ENCODE measurements around the gene MYO10. TPM values are rescaled to one million over a fixed set of nuclear protein-coding genes. Genes with fewer than 3 reads are reported as not detected.
"Not testable (repeated sequence)": the region's sequence is repeated elsewhere in the genome, so short reads cannot be mapped to it uniquely, and the experiment has no call there.

MYO10 gene
- total RNA-seq, 2 experiments from 2014 or later = 0.03 to 1.7 TPM

DNA sequence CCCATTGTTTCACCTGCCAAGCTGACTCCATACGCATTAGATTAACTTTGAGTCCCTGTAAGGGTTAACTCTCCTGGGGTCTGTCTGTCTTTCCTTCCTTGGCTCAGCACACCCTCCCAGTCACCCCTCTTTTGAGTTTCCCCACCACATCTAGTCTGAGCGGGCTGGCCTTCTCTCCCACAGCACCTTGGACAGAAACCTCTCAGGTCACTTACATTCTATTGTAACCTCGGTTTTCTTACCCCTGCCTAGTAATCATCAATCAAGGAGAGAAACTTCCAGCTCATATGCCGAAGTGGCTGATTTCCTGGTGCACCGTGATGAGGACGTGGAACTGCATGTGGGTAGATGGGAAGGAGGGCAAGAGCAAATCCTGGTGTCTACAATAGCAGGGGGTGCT is 102.1 kb downstream of the MYO10 start:
- Histone ChIP-seq H2AFZ (ENCODE audit: low read length) (no peak overlapping the region), H3K27ac (ENCODE audit: low read depth, low read length, poor library complexity, severe bottlenecking) (no peak overlapping the region), H3K4me1 (ENCODE audit: insufficient read depth, low read length, poor library complexity, severe bottlenecking) (no peaks in the 10 kb centered on the region), H3K79me2 (ENCODE audit: insufficient read depth, low read depth, low read length) (no peaks in the 10 kb centered on the region), H4K20me1 (ENCODE audit: insufficient read depth, low read length) (no peaks in the 10 kb centered on the region), H3K36me3 (ENCODE audit: insufficient read depth, low read length) (no peaks in the 10 kb centered on the region), H3K9me2 (ENCODE audit: insufficient read depth, low read length) (no peaks in the 10 kb centered on the region), H3K4me3 (ENCODE audit: low read depth, low read length, poor library complexity, severe bottlenecking) (no peak overlapping the region), H3K4me2 (ENCODE audit: low read length) (no peak overlapping the region), H3K9me3 (ENCODE audit: low read length) (no peaks in the 10 kb centered on the region)
- ChIA-PET CTCF (ENCODE audit: unreplicated experiment) (no interaction called here), POLR2A (no interaction called here)
- no TSS peak for BruUV-seq (replicated peaks)
- no peak for TF ChIP-seq EZH2phosphoT487 (IDR thresholded peaks at IDR 0.05; ENCODE audit: borderline replicate concordance, low read depth, low read length)
- no peak for TF ChIP-seq CTCF (conservative IDR thresholded peaks at IDR 0.05; ENCODE audit: low read length)
- intact Hi-C loops (cut with micrococcal nuclease; ENCODE audit: unreplicated experiment) = no loop called here
- DNase-seq (ENCODE audit: low spot score) = no peak

DNA sequence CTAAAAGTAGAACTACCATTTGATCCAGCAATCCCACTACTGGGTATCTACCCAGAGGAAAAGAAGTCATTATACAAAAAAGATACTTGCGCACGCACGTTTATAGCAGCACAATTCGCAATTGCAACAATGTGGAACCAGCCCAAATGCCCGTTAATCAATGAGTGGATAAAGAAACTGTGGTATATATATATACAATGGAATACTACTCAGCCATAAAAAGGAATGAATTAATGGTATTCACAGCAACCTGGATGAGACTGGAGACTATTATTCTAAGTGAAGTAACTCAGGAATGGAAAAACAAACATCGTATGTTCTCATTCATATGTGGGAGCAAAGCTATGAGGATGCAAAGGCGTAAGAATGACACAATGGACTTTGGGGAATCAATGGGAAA is 104.8 kb downstream of the MYO10 start:
- H3K4me1 ChIP-seq (ENCODE audit: insufficient read depth, low read length, poor library complexity, severe bottlenecking); H3K9me2 ChIP-seq (ENCODE audit: insufficient read depth, low read length); CTCF ChIA-PET (ENCODE audit: unreplicated experiment); H4K20me1 ChIP-seq (ENCODE audit: insufficient read depth, low read length); H3K4me2 ChIP-seq (ENCODE audit: low read length); H3K27ac ChIP-seq (ENCODE audit: low read depth, low read length, poor library complexity, severe bottlenecking); H3K36me3 ChIP-seq (ENCODE audit: insufficient read depth, low read length); DNase-seq (ENCODE audit: low spot score); H3K9me3 ChIP-seq (ENCODE audit: low read length); H3K4me3 ChIP-seq (ENCODE audit: low read depth, low read length, poor library complexity, severe bottlenecking); H2AFZ ChIP-seq (ENCODE audit: low read length); intact Hi-C loops (cut with micrococcal nuclease; ENCODE audit: unreplicated experiment); BruUV-seq (replicated peaks); H3K79me2 ChIP-seq (ENCODE audit: insufficient read depth, low read depth, low read length): not testable (repeated sequence)
- POLR2A ChIA-PET = interaction anchor here (0.6 kb wide), 1 partner anchor 815 kb away, joined by 3 read pairs; no protein-coding TSS in a partner anchor

DNA sequence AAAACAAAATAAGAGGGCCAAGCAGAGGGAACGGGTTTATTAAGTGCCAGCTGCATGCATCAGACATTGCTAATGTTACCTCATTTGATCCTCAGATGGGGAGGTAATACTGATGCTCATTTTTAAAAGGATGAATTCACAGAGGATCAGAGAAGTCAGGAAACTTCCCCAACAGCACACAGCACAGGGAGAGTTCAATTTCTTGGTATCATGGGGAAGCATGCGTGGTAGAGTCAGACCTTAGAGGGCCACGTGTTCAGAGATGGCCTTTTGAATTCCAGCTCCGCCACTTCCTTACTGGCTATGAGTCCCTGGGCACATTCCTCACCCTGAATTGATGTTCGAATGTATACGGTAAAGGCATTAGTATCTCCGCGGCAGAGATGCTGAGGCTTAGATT is 108.3 kb downstream of the MYO10 start:
- Histone ChIP-seq H4K20me1 (ENCODE audit: insufficient read depth, low read length) (no peaks in the 10 kb centered on the region), H3K9me2 (ENCODE audit: insufficient read depth, low read length) (no peaks in the 10 kb centered on the region), H3K27ac (ENCODE audit: low read depth, low read length, poor library complexity, severe bottlenecking) (no peak overlapping the region), H3K4me3 (ENCODE audit: low read depth, low read length, poor library complexity, severe bottlenecking) (no peak overlapping the region), H3K4me1 (ENCODE audit: insufficient read depth, low read length, poor library complexity, severe bottlenecking) (no peaks in the 10 kb centered on the region), H2AFZ (ENCODE audit: low read length) (no peak overlapping the region), H3K4me2 (ENCODE audit: low read length) (no peak overlapping the region), H3K36me3 (ENCODE audit: insufficient read depth, low read length) (no peaks in the 10 kb centered on the region), H3K79me2 (ENCODE audit: insufficient read depth, low read depth, low read length) (no peaks in the 10 kb centered on the region), H3K9me3 (ENCODE audit: low read length) (no peaks in the 10 kb centered on the region)
- no TSS peak for BruUV-seq (replicated peaks)
- TF ChIP-seq CTCF (conservative IDR thresholded peaks at IDR 0.05; ENCODE audit: low read length) (no peak), EZH2phosphoT487 (IDR thresholded peaks at IDR 0.05; ENCODE audit: borderline replicate concordance, low read depth, low read length) (no peak)
- ChIA-PET CTCF (ENCODE audit: unreplicated experiment) (no interaction called here), POLR2A (no interaction called here)
- intact Hi-C loops (cut with micrococcal nuclease; ENCODE audit: unreplicated experiment) = no loop called here
- DNase-seq (ENCODE audit: low spot score) = no peak

Data from OCI-LY7 (cell line).